HL-60 (cell line): ENCODE data around the gene ELF2.

Experiments
- DNase-seq, 2 experiments: peaks; one replicate each; pipeline ENCODE4 v3.0.0-alpha.2; 2010 to 2020; ENCODE audit warnings: low read depth in 1 of 2, low spot score in 1 of 2
- H3K27ac ChIP-seq: fragments of 250-450 bp; sonication (Bioruptor Pico); replicated peaks from 2 replicates; pipeline ENCODE4 v1.5.1; 2020; ENCODE audit warnings: mild to moderate bottlenecking, moderate library complexity
- H3K27me3 ChIP-seq: fragments of 250-450 bp; sonication (Bioruptor Pico); 2 replicates; pipeline ENCODE4 v1.5.1; 2021; ENCODE audit warnings: mild to moderate bottlenecking, moderate library complexity; ENCODE audit not compliant: insufficient read depth, poor library complexity, severe bottlenecking
- H3K4me3 ChIP-seq: replicated peaks from 2 replicates; pipeline ENCODE4 v1.5.1; 2011; ENCODE audit warnings: mild to moderate bottlenecking, control low read depth, low read length; ENCODE audit not compliant: insufficient read depth
- CTCF ChIP-seq: IDR thresholded peaks from one replicate; pipeline ENCODE4 v1.5.1; 2011; ENCODE audit warnings: low read length, control low read depth, inconsistent platforms; ENCODE audit not compliant: insufficient read depth
- GABPA ChIP-seq: IDR thresholded peaks from 2 replicates; pipeline ENCODE4 v1.6.1; 2012; ENCODE audit warnings: low read depth
- POLR2AphosphoS5 ChIP-seq: IDR thresholded peaks from 2 replicates; pipeline ENCODE4 v1.6.1; 2012; ENCODE audit warnings: low read depth
- REST ChIP-seq: IDR thresholded peaks from 2 replicates; pipeline ENCODE4 v1.6.1; 2012; ENCODE audit warnings: low read depth; ENCODE audit not compliant: insufficient replicate concordance
- SPI1 ChIP-seq: IDR thresholded peaks from 2 replicates; pipeline ENCODE4 v1.6.1; 2012; ENCODE audit warnings: low read depth, mild to moderate bottlenecking, borderline replicate concordance

ELF2 gene

GRCh38 chr4:139184129-139184528 lies 7.1 kb upstream of the ELF2 start:
- peak in 1 of 2 experiments; percentile 34 for DNase-seq
- TF ChIP-seq CTCF, result no peak
- H3K27me3 ChIP-seq, result no peaks in the 10 kb centered on the region
- no peak overlapping the region for H3K27ac ChIP-seq
- no peak overlapping the region for H3K4me3 ChIP-seq

GRCh38 chr4:139177869-139178619 lies 1.0 kb upstream of the ELF2 start:
- H3K4me3 ChIP-seq, result peak overlapping the region; percentile 72
- peak; percentile 72 to 96 for DNase-seq
- H3K27ac ChIP-seq, result peak overlapping the region; percentile 98

GRCh38 chr4:139176302-139177048 lies 543 bp downstream of the ELF2 start:
- Histone ChIP-seq H3K4me3 (peak overlapping the region; percentile 72), H3K27ac (peak overlapping the region; percentile 98), H3K27me3 (no peaks in the 10 kb centered on the region)
- TF ChIP-seq GABPA, result no peak
- TF ChIP-seq CTCF, result no peak
- peak; percentile 45 for TF ChIP-seq REST
- TF ChIP-seq POLR2AphosphoS5, result peak; percentile 72
- peak; percentile 71 for TF ChIP-seq SPI1
- DNase-seq, result peak; percentile 55 to 81

More at GRCh38 chr4:139177869-139178619, 1.0 kb upstream of the ELF2 start:
- H3K27me3 ChIP-seq, result no peaks in the 10 kb centered on the region
- TF ChIP-seq REST, result peak; percentile 30
- TF ChIP-seq CTCF, result no peak
- peak; percentile 95; the same call in 1 of the 2 replicates for TF ChIP-seq POLR2AphosphoS5
- TF ChIP-seq SPI1, result no peak
- TF ChIP-seq GABPA, result 0 out of 2 replicates have a peak, but pooled peaks have one; percentile 9
